Cortex of kidney (tissue), 1 donor: ENCODE data around the gene EGR4.
"Not testable (repeated sequence)": the region's sequence is repeated elsewhere in the genome, so short reads cannot be mapped to it uniquely, and the experiment has no call there.

Experiments used
- DNase-seq: peaks from one replicate; lab custom pipeline; 2025; lab: John Stamatoyannopoulos, UW

The EGR4 gene

GRCh38 chr2:73263540-73264331 is 29.6 kb downstream of the EGR4 start:
- no peak for DNase-seq

GRCh38 chr2:73262691-73263429 is 30.5 kb downstream of the EGR4 start:
- not testable (repeated sequence) for DNase-seq

DNA sequence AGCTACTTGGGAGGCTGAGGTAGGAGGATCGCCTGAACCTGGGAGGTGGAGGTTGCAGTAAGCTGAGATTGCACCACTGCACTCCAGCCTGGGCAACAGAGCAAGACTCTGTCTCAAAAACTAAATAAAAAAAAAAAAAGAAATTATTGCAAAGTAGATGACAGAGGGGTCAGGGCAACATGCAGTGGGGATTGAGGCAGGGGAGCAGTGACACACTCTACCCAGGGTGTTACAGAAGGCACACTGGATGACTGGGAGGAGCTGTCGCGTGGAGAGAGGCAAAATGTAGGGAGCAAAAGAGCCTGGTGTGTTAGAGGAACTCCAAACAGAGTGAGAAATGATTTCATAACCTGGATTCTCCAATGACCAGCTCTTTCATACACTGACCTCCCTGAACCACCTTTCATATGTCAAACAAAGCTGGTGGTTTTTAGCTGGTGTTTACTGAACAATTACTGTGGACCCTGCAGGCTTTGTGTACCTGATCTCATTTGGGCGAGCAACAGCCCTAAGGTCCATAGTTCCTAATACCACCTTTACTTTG is 31.2 kb downstream of the EGR4 start:
- no peak for DNase-seq

DNA sequence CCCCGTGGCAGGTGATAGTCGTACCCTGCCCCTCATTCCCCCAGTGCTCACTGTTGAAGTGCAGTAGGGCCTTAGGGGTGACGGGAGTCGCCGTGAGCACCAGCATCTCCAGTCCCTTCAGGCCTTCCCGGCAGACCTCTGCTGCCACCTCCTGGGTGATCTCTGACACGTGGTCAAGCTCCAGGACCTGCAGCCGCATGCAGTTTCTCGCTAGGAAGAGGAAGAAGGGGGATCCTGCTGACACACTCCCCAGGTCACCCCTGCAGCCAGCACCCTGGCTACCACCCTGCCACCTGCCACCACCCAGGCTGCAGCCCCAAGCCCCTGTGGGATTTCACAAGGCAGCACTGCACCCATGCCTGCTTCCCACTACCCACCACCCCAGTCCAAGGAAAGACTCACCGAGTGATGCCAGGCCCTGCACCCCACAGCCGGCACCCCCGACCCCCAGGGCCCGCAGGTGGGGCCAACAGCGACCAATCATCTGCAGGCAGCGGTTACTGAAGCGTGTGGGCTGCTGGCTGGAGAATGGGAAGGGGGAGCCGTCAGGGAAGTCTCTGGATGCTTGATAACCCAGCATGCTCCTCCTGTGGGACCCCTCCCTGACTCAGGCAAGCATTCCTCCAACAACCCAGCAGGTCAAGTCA is 32.9 kb downstream of the EGR4 start:
- DNase-seq: no peak

DNA sequence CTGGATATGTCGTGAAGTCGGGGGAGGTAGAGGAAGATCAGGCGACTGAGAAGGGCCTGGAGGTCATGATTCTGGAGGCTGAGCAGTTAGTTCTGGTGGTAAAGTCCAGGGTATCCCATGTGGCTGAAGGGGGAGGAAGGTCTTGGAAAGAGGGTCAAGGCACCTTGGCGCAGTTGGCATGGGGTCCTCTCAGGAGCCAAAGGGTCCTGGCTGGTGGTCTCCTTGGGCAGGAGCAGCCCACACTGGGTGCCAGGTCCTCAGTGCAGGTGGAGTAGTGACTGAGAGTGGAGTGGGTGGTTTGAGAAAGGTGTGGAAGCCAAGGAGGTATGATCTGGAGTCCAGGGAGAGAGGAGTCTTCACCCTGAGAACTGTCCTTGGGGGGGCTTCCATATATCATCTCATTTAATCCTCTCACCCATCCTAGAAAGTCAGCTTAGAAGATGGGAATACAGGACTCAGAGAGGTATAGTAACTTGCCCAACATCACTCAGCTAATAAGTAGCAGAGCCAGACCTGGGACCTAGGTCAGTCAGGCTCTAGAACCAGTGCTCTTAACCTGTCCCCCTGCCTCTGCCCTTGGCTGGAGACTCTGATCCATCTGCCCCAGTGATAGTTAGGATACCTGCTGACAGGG is 33.5 kb downstream of the EGR4 start:
- no peak for DNase-seq

DNA sequence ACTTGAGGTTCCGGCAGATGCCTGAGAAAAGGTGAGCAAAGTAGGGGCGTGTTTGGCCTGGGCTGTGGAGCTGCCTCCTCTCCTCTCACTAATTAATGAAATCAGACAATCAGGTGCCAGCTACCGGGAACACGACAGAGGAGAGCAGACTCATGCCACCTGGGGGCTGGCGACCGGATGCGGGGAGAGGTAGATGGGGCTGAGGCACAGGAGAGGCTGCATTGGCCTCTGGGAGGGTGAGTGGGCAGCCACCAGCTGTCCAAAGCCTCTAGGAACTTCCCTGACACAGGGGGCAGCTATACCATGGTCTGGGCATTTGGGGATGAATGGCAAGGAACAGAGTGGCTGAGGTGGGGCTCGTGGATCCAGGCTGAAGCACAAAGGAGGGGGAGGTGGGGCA is 34.1 kb downstream of the EGR4 start:
- DNase-seq: no peak

DNA sequence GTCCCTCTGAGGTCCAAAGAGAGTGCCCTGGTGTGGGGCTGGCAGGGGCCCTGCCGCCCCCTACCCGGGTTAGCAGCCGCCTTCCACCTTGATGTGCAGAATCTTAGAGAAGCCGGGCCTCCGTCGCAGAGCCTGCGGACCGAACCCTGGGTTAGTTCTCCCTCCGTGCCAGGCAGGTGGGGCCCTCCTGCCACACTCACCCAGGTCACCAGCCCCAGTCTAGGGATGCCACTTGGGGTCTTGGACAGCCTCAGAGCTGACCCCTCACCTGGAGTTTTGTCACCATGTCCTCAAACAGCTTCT is 34.5 kb downstream of the EGR4 start:
- no peak for DNase-seq

DNA sequence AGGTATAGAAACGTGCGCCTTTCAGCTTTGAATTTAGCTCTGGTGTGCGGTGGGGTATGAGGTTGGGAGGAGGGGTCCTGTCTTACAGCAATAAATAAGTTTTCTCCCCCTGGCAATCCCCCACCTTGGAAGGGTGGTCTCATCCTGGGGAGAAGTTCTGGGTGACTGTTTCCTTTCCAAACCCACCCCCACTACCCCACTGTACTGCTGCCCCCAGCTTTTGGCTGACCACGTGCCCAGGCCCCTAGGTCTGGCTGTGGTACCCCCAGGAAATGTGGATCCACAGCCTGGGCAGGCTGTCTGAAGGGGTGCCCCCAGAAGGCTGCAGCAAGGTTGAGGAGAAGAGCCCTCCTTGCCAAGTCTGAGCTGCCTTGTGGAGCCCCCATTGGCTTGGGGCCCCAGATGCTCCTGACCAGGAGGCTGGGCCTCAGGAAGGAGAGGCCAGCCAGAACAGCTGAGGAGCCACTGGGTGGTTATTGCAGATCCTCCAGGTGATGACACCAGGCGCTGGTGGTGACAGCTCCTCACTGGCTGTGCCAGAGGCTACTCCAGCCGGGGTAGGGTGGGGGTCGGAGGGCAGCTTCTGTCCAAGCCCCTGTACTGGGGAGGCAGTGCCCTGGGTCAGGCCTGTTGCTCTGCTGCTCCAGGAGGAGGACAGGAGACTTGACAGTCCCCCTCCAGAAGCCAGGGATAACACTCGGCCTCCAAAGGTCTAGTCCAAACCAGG is 35.0 kb downstream of the EGR4 start:
- no peak for DNase-seq

DNA sequence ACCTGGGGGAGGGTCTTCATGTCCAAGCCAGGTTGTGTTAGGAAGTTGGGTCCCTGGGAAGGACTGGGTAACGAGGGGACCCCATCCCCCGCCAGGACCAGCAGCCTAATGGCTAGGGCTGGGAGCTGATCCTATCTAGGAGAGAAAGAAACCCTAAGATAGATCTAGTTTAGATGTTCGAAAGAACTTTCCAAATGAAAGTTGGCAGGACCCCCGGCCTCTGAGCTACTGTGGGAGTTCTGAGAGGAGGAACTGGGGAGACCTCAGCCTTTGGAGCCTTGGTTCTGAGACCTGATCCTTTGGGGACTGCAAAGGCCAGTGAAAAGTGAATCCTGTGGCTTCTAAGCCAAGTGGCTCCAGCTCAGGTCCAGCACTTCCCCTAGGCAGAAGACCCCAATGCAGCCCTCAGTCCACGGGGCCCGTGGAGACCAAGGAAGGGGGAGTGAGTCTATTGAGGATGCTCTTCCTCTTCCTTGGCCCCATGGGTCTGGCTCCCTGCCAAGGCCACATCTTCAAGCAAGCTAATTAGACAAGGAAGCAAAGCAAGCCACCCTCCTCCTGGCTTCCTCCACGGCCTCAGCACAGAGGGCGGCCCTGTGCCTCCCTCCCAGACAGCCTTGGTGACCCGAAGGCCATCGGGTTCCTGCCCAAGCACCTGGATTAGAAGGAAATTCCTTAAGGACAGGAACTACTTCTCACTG is 35.8 kb downstream of the EGR4 start:
- DNase-seq: no peak

- DNase-seq: no peak
These were observed 36.3 kb downstream of the EGR4 start for GRCh38 chr2:73257021-73257420.

GRCh38 chr2:73256618-73256922 is 36.8 kb downstream of the EGR4 start:
- no peak for DNase-seq

GRCh38 chr2:73255907-73256617 is 37.3 kb downstream of the EGR4 start:
- DNase-seq: no peak

GRCh38 chr2:73255007-73255644 is 38.2 kb downstream of the EGR4 start:
- DNase-seq: no peak

- DNase-seq: no peak
These were observed 38.9 kb downstream of the EGR4 start for GRCh38 chr2:73254343-73255006.

GRCh38 chr2:73253901-73254300 is 39.4 kb downstream of the EGR4 start:
- no peak for DNase-seq

- no peak for DNase-seq
These were observed 39.9 kb downstream of the EGR4 start for GRCh38 chr2:73253400-73253799.

DNA sequence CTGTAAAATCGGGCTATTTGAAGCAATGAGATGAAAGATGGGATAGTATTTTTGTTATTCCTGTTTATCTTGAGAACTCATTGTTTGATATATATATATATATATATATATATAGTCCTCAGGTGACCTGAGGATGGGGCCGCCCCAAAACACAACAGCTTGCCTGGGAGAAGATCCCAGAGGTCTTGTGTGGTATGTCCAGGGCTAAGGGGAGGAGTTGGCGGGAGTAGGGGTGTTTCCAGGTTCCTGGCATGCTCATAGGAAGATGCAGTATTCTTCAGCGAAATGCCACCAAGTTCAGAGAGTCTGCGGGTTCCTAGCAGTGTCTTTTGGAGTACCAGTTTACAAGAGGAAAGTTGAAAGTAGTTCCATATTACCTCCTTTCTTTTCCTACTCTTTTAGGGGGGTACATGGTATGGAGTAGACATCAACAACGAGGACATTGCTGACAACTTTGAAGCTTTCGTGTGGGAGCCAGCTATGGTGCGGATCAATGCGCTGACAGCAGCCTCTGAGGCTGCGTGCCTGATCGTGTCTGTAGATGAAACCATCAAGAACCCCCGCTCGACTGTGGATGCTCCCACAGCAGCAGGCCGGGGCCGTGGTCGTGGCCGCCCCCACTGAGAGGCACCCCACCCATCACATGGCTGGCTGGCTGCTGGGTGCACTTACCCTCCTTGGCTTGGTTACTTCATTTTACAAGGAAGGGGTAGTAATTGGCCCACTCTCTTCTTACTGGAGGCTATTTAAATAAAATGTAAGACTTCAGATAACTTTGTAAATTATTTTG is 40.9 kb downstream of the EGR4 start:
- no peak for DNase-seq
